Measurements from ENCODE around the gene GET4. TPM values are rescaled to one million over a fixed set of nuclear protein-coding genes. Genes with fewer than 3 reads are reported as not detected.

GET4 gene
- total RNA-seq, 4 donors from 2014 or later = 29.8 to 50.2 (median 38.3) TPM

DNA sequence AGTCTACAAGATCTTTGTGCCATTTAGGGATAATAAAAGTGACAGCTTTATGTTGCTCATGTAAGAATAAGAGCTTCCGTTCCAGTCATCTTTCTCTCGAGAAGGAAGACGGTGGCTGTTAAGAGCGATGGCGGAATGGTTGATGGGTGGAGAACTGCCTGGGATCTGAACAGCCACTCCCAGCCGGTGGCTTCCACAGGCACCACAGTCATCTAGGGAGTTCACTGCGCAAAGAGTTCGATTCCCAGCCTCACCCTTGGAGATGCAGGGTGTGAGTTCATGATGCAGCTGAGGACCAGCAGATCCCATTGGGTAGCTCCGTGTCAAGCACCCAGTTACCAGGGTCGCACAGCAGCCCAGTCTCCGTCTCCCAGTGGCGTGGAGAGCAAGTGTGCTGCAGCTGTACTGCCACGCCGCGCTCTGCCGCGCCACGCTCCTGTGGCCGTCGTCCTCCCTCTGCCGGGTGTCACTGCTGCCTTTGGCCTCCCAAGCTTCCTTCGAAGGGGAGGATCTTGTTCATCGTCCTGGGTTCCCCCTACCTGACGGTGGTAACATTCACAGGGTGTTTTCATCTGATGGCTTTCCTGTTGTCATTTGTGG is 36.3 kb upstream of the GET4 start:
- Histone ChIP-seq H3K4me3 (no peak overlapping the region), H3K27me3 (no peaks in the 10 kb centered on the region), H3K4me1 (peaks cover 0 to 24% (median 2%) of the 10 kb centered on the region in 4 donors), H3K36me3 (peaks cover 6 to 83% (median 6%) of the 10 kb centered on the region in 3 donors), H3K9me3 (no peaks in the 10 kb centered on the region), H3K27ac (no peak overlapping the region)
- WGBS, 2 donors = 89 to 91% methylated on average over 24 of the region's 24 CpGs
- DNase-seq (ENCODE audit: low spot score in 2 of 2) = no peak
- TF ChIP-seq POLR2A (IDR thresholded peaks at IDR 0.05) = no peak
- TF ChIP-seq, protein P1, sequence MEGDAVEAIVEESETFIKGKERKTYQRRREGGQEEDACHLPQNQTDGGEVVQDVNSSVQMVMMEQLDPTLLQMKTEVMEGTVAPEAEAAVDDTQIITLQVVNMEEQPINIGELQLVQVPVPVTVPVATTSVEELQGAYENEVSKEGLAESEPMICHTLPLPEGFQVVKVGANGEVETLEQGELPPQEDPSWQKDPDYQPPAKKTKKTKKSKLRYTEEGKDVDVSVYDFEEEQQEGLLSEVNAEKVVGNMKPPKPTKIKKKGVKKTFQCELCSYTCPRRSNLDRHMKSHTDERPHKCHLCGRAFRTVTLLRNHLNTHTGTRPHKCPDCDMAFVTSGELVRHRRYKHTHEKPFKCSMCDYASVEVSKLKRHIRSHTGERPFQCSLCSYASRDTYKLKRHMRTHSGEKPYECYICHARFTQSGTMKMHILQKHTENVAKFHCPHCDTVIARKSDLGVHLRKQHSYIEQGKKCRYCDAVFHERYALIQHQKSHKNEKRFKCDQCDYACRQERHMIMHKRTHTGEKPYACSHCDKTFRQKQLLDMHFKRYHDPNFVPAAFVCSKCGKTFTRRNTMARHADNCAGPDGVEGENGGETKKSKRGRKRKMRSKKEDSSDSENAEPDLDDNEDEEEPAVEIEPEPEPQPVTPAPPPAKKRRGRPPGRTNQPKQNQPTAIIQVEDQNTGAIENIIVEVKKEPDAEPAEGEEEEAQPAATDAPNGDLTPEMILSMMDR (IDR thresholded peaks at IDR 0.05) = no peak
- TF ChIP-seq EP300 (IDR thresholded peaks at IDR 0.05) = no peak

DNA sequence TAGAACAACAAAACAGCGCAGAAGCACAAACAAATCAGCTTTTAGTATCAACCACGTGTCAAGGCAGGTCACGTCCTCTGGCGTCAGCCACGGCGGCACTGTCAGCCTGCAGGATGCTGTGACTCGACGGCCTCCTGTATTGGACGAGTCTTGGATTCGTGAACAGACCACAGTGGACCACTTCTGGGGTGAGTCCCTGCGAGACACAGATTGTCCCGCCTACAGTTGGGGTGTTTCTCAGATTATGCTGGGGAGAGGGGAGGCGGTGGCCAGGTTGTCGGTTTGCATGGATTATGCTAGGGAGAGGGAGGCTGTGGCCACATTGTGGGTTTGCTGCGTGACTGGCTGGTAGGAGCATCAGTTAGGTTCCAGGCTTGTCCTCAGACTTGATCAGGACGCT is 34.4 kb upstream of the GET4 start:
- WGBS, 2 donors = 60 to 69% methylated on average over 16 of the region's 16 CpGs
- peaks cover 0 to 13% (median 0%) of the 10 kb centered on the region in 4 donors for H3K4me1 ChIP-seq
- no peaks in the 10 kb centered on the region for H3K9me3 ChIP-seq
- H3K36me3 ChIP-seq = peaks cover 6 to 94% (median 6%) of the 10 kb centered on the region in 3 donors
- H3K27me3 ChIP-seq = no peaks in the 10 kb centered on the region
- DNase-seq (ENCODE audit: low spot score in 2 of 2) = no peak
- H3K4me3 ChIP-seq = no peak overlapping the region
- peak overlapping the region in 1 of 4 donors; percentile 15 for H3K27ac ChIP-seq
- TF ChIP-seq EP300 (IDR thresholded peaks at IDR 0.05) (no peak), POLR2A (IDR thresholded peaks at IDR 0.05) (no peak)
- TF ChIP-seq, protein P1 (IDR thresholded peaks at IDR 0.05) = no peak

DNA sequence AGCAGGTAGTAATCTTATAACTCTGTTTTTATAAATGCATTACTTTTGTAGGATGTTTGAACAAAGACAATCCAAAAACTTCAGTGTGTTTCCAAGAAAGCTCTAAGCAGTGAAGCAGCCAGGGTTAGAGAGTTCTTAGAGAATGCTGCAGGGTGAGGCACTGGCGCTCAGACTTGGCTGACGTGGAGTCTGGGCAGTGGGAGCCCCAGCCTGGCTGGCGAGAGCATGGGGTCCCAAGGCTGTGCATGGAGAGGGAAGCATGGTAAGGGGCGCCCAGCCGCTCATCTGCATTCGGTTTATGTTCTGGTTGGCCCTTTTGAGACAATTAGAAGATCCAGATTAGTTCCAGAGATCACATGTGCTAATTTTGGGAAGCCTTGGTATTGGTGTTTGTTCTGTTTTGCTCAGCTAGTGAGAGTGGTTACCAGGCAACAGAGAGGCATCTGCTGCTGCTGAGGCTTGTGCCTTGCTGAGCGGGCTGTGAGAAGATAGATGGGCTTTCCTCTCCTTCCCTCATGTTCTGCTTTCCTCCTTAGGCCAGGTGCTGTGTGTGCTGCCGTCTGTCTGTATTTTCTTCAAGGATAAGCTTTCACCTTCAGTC is 33.8 kb upstream of the GET4 start:
- Histone ChIP-seq H3K36me3 (peaks cover 6 to 93% (median 6%) of the 10 kb centered on the region in 3 donors), H3K27me3 (no peaks in the 10 kb centered on the region), H3K27ac (no peak overlapping the region), H3K9me3 (no peaks in the 10 kb centered on the region), H3K4me1 (peaks cover 0 to 11% (median 0%) of the 10 kb centered on the region in 4 donors), H3K4me3 (no peak overlapping the region)
- WGBS, 2 donors = 79 to 81% methylated on average over 8 of the region's 8 CpGs
- no peak for DNase-seq (ENCODE audit: low spot score in 2 of 2)
- no peak for TF ChIP-seq POLR2A (IDR thresholded peaks at IDR 0.05)
- TF ChIP-seq, protein P1 (IDR thresholded peaks at IDR 0.05) = no peak
- TF ChIP-seq EP300 (IDR thresholded peaks at IDR 0.05) = no peak

DNA sequence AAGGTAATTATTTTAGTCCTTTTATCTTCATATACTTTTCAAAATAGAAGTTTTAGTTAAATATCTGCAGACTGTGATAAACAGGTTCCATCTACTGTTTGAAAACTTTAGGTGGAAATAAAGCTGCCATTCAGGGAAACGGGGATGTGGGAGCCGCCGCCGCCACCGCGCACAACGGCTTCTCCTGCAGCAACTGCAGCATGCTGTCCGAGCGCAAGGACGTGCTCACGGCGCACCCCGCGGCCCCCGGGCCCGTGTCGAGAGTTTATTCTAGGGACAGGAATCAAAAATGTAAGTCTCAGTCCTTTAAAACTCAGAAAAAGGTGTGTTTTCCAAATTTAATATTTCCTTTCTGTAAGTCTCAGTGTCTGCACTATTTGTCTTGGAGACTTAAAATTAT is 33.1 kb upstream of the GET4 start:
- DNase-seq (ENCODE audit: low spot score in 2 of 2) = no peak
- Histone ChIP-seq H3K4me3 (no peak overlapping the region), H3K9me3 (no peaks in the 10 kb centered on the region), H3K4me1 (peaks cover 0 to 11% (median 0%) of the 10 kb centered on the region in 4 donors), H3K27ac (no peak overlapping the region), H3K27me3 (no peaks in the 10 kb centered on the region), H3K36me3 (peaks cover 6 to 93% (median 6%) of the 10 kb centered on the region in 3 donors)
- WGBS, 2 donors = 94% methylated on average over 17 of the region's 17 CpGs
- TF ChIP-seq EP300 (IDR thresholded peaks at IDR 0.05) = no peak
- TF ChIP-seq, protein P1 (IDR thresholded peaks at IDR 0.05) = no peak
- TF ChIP-seq POLR2A (IDR thresholded peaks at IDR 0.05) = no peak

DNA sequence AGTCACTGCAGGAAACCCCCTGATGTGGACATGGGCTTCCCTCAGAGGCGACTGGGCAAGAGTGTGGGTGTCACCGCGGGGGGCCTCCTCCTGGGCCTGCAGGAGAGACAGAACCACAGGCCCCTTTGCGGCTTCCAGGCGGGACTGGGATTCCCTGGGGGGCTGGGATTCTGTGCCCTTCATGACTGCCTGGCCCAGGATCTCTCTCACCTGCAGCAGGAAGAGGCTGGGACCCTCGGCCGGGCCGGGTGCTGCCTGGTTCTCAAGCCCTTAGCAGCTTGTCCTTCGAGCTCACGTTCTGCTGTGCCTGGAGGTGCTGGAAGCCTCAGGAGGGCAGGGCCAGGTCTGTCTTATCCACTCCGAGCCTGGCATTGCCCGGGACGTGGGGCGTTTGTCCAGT is 32.3 kb upstream of the GET4 start:
- no peak for DNase-seq (ENCODE audit: low spot score in 2 of 2)
- no peak overlapping the region for H3K4me3 ChIP-seq
- peaks cover 0 to 11% (median 0%) of the 10 kb centered on the region in 4 donors for H3K4me1 ChIP-seq
- TF ChIP-seq EP300 (IDR thresholded peaks at IDR 0.05) (no peak), POLR2A (IDR thresholded peaks at IDR 0.05) (no peak)
- TF ChIP-seq, protein P1 (IDR thresholded peaks at IDR 0.05) = no peak
- WGBS, 2 donors = 92 to 93% methylated on average over 11 of the region's 14 CpGs
- no peaks in the 10 kb centered on the region for H3K27me3 ChIP-seq
- no peaks in the 10 kb centered on the region for H3K9me3 ChIP-seq
- peaks cover 6 to 94% (median 6%) of the 10 kb centered on the region in 3 donors for H3K36me3 ChIP-seq
- no peak overlapping the region for H3K27ac ChIP-seq
